GM19438 (cell line): ENCODE measurements around the gene LPIN2.
A peak's percentile ranks its signal among the peaks of the same experiment; 100 is the strongest.

Experiments
- ATAC-seq: cut with Tn5 transposase; IDR thresholded peaks from one replicate; pipeline ENCODE4 v1.9.1; 2021; ENCODE audit warnings: low read depth; ENCODE audit not compliant: unreplicated experiment

Gene LPIN2

GRCh38 chr18:2984703-2985261 is 28.2 kb downstream of the LPIN2 start:
- ATAC-seq: no peak

- ATAC-seq: no peak
Observed at GRCh38 chr18:2984091-2984490, 28.9 kb downstream of the LPIN2 start.

GRCh38 chr18:2983296-2983695 is 29.6 kb downstream of the LPIN2 start:
- ATAC-seq: no peak

GRCh38 chr18:2982452-2983269 is 30.3 kb downstream of the LPIN2 start:
- no peak for ATAC-seq

DNA sequence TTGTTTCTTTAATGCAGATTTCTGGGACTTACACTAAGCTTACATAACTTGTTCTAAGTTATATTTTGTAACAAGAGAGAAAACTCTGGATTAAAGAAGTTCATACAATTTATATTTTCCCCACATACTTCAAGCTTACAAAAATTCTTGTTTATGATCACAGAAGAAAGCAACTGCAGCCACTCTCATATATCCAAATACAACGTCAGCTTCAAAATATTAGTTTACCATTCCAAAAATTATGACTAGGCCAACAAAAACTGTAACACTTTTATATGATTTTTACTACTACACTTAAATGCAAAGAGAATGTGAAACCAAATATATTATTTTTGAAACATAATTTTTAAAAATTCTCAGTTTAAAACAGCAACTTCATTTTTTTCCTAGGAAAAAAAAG is 30.9 kb downstream of the LPIN2 start:
- ATAC-seq: no peak

DNA sequence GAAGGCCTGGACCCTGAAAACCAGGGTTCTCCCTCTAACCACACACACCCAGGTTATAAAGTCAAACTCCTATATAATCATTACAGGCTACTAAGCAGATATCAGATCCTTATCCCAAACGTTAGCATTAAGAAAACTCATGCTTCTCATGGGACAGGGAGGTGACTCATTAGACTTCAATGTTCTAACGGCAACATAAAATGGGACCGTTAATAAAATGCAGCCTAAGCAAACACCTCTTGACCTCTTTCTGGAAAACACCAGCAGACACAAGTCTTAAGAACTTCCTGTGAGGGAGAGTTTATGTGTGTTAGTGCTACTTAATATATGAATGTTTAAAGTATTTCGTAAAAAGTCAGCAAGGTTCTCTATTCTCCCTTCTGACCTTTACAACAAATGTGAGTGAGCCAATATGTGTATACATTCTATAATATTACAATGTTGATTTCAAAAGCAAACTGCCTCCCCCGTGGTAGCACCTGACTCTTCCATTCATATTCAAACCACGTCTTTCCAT is 31.7 kb downstream of the LPIN2 start:
- ATAC-seq: no peak

GRCh38 chr18:2979871-2980790 is 32.8 kb downstream of the LPIN2 start:
- no peak for ATAC-seq

DNA sequence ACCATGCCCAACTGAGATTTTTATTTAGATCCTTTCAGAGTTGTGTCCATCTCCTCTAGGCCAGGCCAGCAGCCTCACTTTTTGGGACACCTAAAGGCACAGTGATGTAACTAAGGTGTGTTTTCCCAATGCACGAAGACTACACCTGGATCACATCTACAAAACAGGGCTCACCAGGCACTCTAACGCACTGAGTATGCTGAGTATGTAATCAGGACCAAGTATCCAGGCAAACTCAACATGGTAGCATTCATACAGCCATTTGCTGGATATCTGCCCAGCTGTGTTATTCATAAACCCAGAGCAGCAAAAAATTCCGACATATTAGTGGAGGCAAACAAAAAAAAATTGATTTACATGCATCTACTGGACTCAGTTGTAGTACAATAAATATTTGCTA is 33.8 kb downstream of the LPIN2 start:
- ATAC-seq: no peak

- no peak for ATAC-seq
Observed at GRCh38 chr18:2978661-2979106, 34.3 kb downstream of the LPIN2 start.

- ATAC-seq: no peak
Observed at GRCh38 chr18:2978208-2978607, 34.7 kb downstream of the LPIN2 start.

- no peak for ATAC-seq
Observed at GRCh38 chr18:2976218-2977132, 36.5 kb downstream of the LPIN2 start.

GRCh38 chr18:2974731-2975130 is 38.2 kb downstream of the LPIN2 start:
- no peak for ATAC-seq

DNA sequence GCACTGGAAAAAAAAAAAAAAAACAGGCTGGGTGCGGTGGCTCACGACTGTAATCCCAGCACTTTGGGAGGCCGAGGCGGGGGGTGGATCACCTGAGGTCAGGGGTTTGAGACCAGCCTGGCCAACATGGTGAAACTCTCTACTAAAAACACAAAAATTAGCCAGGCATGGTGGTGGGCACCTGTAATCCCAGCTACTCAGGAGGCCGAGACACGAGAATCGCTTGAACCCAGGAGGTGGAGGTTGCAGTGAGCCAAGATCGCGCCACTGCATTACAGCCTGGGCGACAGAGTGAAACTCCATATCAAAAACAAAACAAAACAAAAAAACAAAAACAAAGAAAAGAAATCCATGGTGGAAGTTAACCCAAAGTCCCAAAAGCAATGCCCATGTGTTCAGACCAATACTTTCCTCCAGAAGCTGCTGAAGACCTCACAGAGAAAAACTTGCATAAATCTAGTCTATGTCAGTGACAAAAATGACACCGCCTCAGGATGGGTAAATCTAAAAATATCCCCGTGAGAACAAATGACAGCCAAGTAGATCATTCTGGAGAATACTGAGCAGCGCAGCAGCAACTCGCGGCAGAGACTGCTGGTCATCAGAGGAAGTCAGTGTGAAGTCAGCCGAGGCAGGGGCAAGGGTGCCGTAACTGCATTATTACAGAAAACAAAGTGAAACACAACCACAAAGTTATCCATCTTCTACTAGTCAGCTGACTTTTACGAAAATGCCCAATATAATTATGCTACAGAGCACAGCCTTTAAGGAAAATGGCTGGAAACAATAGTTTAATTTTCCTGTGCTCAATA is 41.0 kb downstream of the LPIN2 start:
- peak; percentile 80 for ATAC-seq

- ATAC-seq: no peak
Observed at GRCh38 chr18:2970772-2971659, 41.9 kb downstream of the LPIN2 start.

DNA sequence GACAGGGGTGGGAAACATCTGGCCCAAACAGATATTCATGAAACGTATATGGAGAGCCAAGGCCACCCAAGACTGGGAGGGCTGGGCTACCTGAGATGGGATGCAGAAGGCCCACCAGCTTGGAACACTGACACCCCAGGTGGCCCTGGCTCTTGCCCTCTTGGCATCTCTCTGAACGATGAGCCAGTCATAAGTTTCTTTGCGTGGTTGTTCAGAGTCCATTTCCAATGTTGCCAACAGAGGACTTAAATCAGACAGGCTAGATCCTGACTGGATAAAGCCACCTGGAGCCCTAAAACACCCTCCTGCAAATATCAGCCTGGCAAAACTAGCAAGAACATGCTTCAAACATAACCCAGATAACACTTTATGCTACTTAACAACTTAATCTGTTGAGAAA is 42.6 kb downstream of the LPIN2 start:
- ATAC-seq: no peak

DNA sequence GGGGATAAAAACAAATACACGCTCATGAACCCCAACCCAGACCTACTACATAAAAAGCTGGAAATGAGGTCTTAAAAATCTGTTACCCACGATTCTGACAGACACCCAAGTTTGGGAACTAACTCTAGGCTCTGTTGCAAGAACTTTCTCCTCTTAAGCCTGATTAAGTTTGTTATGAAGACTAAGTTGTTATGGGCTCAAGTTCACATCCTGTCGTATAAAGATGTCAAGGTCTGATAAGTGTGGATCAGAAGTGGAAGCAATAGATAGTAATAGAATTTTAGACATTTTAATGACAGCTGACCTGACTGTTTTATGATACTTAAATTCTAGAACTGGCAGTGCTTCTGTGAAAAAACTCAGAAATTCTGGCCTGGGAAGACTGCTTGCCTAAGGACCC is 43.2 kb downstream of the LPIN2 start:
- ATAC-seq: no peak

- ATAC-seq: no peak
Observed at GRCh38 chr18:2968606-2969005, 44.3 kb downstream of the LPIN2 start.

- no peak for ATAC-seq
Observed at GRCh38 chr18:2967820-2968219, 45.1 kb downstream of the LPIN2 start.
